ENCODE data around the gene CREB3L4. TPM values are rescaled to one million over a fixed set of nuclear protein-coding genes. Genes with fewer than 3 reads are reported as not detected.

CREB3L4 gene
- total RNA-seq, 2 experiments from 2014 or later = 2.9 to 3.9 TPM

DNA sequence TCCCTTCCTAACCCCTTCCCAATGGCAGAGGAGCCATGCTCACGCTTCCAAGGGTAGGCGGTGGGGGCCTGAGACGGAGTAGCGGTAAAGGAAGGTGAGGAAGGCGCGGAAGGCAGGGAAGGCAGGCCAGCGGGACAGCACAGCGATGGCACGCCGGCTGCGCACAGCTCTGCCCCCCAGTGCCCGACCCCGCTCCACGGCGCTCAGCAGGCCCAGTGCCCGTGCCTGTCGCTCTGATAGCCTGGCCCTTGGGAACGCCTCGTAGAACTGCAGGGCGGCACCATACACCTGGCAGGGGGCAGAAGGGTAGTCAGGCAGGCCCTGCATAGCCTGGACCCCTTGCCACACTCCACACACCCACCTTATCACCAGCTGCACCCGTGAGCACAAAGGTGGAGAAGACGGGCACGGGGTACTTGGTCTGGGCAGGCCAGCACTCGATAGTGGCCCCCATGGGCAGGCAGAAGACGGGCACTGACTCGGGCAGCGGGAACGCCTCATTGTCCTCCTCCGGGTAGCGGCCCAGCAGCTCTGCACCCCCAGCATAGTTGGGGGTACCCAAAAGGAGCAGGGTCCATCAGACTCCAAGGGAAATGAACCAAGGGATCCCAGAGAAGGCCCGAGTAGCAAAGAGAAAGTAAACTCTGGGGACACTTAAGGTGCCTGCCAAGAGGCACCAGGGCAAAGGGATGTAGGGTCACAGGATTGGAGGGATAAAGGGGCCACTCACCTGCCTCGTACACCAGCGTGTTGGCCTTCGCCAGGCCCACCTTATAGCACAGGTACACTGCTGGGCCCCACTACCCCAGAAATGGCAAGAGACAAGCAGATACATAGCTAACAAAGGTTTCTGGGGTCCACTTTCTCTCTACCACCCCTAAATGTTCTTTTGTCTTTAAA, 25.6 kb upstream of the CREB3L4 start:
- POLR2A ChIA-PET = no interaction called here
- H3K4me1 ChIP-seq (ENCODE audit: insufficient read depth, low read length) = peaks cover 57% of the 10 kb centered on the region
- no peaks in the 10 kb centered on the region for H3K27me3 Mint-ChIP-seq
- intact Hi-C loops (cut with DNase I, micrococcal nuclease) = no loop called here
- peaks cover 85% of the 10 kb centered on the region for H3K36me3 Mint-ChIP-seq (ENCODE audit: low read depth)
- CTCF ChIA-PET = no interaction called here
- DNase-seq (no peak), ATAC-seq (ENCODE audit: poor library complexity) (no peak)
- H3K4me1 Mint-ChIP-seq (ENCODE audit: low read depth) = peaks cover 41% of the 10 kb centered on the region
- H3K4me3 ChIP-seq (ENCODE audit: low read length) = no peak overlapping the region
- no peaks in the 10 kb centered on the region for H3K9me3 Mint-ChIP-seq
- H3K27me3 ChIP-seq (ENCODE audit: control insufficient read depth in 1 of 2, insufficient read depth in 2 of 2, low read length in 2 of 2) = no peaks in the 10 kb centered on the region
- no peak overlapping the region for H3K4me3 Mint-ChIP-seq
- TF ChIP-seq, protein P1, sequence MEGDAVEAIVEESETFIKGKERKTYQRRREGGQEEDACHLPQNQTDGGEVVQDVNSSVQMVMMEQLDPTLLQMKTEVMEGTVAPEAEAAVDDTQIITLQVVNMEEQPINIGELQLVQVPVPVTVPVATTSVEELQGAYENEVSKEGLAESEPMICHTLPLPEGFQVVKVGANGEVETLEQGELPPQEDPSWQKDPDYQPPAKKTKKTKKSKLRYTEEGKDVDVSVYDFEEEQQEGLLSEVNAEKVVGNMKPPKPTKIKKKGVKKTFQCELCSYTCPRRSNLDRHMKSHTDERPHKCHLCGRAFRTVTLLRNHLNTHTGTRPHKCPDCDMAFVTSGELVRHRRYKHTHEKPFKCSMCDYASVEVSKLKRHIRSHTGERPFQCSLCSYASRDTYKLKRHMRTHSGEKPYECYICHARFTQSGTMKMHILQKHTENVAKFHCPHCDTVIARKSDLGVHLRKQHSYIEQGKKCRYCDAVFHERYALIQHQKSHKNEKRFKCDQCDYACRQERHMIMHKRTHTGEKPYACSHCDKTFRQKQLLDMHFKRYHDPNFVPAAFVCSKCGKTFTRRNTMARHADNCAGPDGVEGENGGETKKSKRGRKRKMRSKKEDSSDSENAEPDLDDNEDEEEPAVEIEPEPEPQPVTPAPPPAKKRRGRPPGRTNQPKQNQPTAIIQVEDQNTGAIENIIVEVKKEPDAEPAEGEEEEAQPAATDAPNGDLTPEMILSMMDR (IDR thresholded peaks at IDR 0.05) = no peak
- peaks cover 65% of the 10 kb centered on the region for H3K36me3 ChIP-seq (ENCODE audit: insufficient read depth, low read length)
- H3K9me3 ChIP-seq (ENCODE audit: control insufficient read depth in 1 of 2, insufficient read depth in 1 of 2, low read length in 2 of 2) = no peaks in the 10 kb centered on the region
- H3K27ac ChIP-seq (ENCODE audit: low read depth in 1 of 2, low read length in 2 of 2) = peak overlapping the region in 1 of 2 donors; percentile 15
- H3K27ac Mint-ChIP-seq = peak overlapping the region; percentile 86

DNA sequence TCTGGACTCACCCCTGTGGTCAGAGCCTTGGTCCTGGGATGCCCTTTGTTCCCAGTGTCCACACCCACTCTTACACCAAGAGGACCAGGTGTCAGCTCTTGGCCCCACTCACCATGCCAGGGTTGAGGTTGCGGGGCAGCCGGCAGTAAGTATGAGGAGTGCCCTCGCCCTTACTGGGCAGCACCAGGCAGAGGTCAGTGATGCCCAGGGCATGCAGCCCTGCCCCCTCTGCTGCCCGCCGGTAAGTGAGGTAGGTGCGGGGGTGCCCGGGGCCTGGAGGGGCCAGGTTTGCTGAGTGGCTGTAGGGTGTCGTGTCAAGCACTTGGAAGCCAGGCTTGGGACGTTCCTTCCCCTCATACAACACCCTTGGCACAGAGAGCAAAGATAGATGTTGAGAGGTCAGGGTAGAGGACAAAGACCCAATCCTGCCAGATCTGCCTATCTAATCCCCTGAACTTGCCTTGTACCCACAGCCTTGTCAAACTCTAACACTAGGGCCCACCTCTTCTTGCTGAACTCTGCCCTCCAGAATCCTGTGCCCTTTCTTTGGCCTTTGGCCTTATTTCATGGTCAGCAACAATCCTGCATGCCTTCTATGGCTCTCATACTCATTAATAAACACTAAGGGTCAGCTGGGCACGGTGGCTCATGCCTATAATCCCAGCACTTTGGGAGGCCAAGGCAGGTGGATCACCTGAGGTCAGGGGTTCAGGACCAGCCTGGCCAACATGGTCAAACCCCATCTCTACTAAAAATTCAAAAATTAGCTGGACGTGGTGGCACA, 24.7 kb upstream of the CREB3L4 start:
- Mint-ChIP-seq H3K27ac (peak overlapping the region; percentile 86), H3K4me1 (ENCODE audit: low read depth) (peaks cover 41% of the 10 kb centered on the region), H3K4me3 (peak overlapping the region; percentile 54), H3K27me3 (no peaks in the 10 kb centered on the region), H3K36me3 (ENCODE audit: low read depth) (peaks cover 83% of the 10 kb centered on the region), H3K9me3 (no peaks in the 10 kb centered on the region)
- no peak for ATAC-seq (ENCODE audit: poor library complexity)
- no peak overlapping the region for H3K4me3 ChIP-seq (ENCODE audit: low read length)
- H3K27ac ChIP-seq (ENCODE audit: low read depth in 1 of 2, low read length in 2 of 2) = peak overlapping the region; percentile 9 to 15
- peaks cover 61% of the 10 kb centered on the region for H3K36me3 ChIP-seq (ENCODE audit: insufficient read depth, low read length)
- DNase-seq = no peak
- no peaks in the 10 kb centered on the region for H3K9me3 ChIP-seq (ENCODE audit: control insufficient read depth in 1 of 2, insufficient read depth in 1 of 2, low read length in 2 of 2)
- H3K27me3 ChIP-seq (ENCODE audit: control insufficient read depth in 1 of 2, insufficient read depth in 2 of 2, low read length in 2 of 2) = no peaks in the 10 kb centered on the region
- intact Hi-C loops (cut with DNase I, micrococcal nuclease) = no loop called here
- peaks cover 60% of the 10 kb centered on the region for H3K4me1 ChIP-seq (ENCODE audit: insufficient read depth, low read length)
- CTCF ChIA-PET = interaction anchor here (0.6 to 1.1 kb wide), 2 partner anchors 43 to 1799 kb away, joined by 3 to 4 read pairs; partner anchors contain the start of gene RAB13
- TF ChIP-seq, protein P1 (IDR thresholded peaks at IDR 0.05) = no peak
- POLR2A ChIA-PET = interaction anchor here (1.2 to 5.0 kb wide), 6 partner anchors 9 to 34 kb away, joined by 4 to 143 read pairs (median 60); partner anchors contain the start of genes CREB3L4, CRTC2, GATAD2B and JTB

All from CD4-positive, alpha-beta T cell (primary cell).